Measurements from ENCODE around the gene TMC5. TPM values are rescaled to one million over a fixed set of nuclear protein-coding genes. Genes with fewer than 3 reads are reported as not detected.

TMC5 gene
- total RNA-seq, 2 experiments from 2014 or later: 0.53 to 0.98 TPM

DNA sequence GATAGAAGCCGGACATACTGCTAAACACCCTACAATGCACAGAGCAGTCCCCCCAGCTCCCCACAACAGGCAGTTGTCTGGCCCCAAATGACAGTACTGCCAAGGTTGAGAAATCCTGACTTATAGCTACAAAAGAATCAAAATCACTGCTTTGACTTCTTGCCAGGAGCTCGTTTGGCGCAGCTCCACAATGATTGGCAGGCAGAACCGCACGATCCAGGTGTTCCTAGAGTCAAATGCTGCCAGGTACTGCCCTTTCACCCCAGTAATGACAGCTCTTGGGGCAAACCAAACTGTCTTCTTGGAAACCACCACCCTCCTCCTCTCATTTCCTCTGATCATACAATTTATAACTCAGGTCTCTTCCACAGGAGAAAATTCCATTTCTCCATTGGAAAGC is 2.2 kb upstream of the TMC5 start:
- no peak overlapping the region for H3K27ac Mint-ChIP-seq
- no peaks in the 10 kb centered on the region for H3K9me3 Mint-ChIP-seq
- ChIA-PET POLR2A (interaction anchor here (0.7 kb wide), 1 partner anchor 10 kb away, joined by 3 read pairs; no protein-coding TSS in a partner anchor), CTCF (no interaction called here)
- no peak for DNase-seq
- H3K36me3 Mint-ChIP-seq (ENCODE audit: low read depth): no peaks in the 10 kb centered on the region
- no peak overlapping the region for H3K4me3 Mint-ChIP-seq
- peaks cover 8% of the 10 kb centered on the region for H3K27me3 Mint-ChIP-seq
- H3K4me1 Mint-ChIP-seq: peaks cover 5% of the 10 kb centered on the region

- Mint-ChIP-seq H3K9me3 (peaks cover 3% of the 10 kb centered on the region), H3K27me3 (peaks cover 7% of the 10 kb centered on the region), H3K36me3 (ENCODE audit: low read depth) (no peaks in the 10 kb centered on the region), H3K4me1 (peaks cover 4% of the 10 kb centered on the region), H3K4me3 (no peak overlapping the region), H3K27ac (no peak overlapping the region)
- DNase-seq: no peak
- ChIA-PET POLR2A (no interaction called here), CTCF (no interaction called here)
Observed at GRCh38 chr16:19415918-19416317, 1.8 kb upstream of the TMC5 start.

GRCh38 chr16:19418200-19418599 is 517 bp downstream of the TMC5 start:
- Mint-ChIP-seq H3K27ac (no peak overlapping the region), H3K4me3 (no peak overlapping the region), H3K4me1 (no peaks in the 10 kb centered on the region), H3K36me3 (ENCODE audit: low read depth) (no peaks in the 10 kb centered on the region), H3K9me3 (peaks cover 3% of the 10 kb centered on the region), H3K27me3 (no peaks in the 10 kb centered on the region)
- ChIA-PET POLR2A (no interaction called here), CTCF (no interaction called here)
- DNase-seq: no peak

GRCh38 chr16:19419698-19420075 is 2.0 kb downstream of the TMC5 start:
- H3K4me1 Mint-ChIP-seq: no peaks in the 10 kb centered on the region
- DNase-seq: no peak
- ChIA-PET POLR2A (no interaction called here), CTCF (no interaction called here)
- no peak overlapping the region for H3K27ac Mint-ChIP-seq
- no peaks in the 10 kb centered on the region for H3K27me3 Mint-ChIP-seq
- H3K9me3 Mint-ChIP-seq: peaks cover 3% of the 10 kb centered on the region
- H3K36me3 Mint-ChIP-seq (ENCODE audit: low read depth): no peaks in the 10 kb centered on the region
- no peak overlapping the region for H3K4me3 Mint-ChIP-seq

DNA sequence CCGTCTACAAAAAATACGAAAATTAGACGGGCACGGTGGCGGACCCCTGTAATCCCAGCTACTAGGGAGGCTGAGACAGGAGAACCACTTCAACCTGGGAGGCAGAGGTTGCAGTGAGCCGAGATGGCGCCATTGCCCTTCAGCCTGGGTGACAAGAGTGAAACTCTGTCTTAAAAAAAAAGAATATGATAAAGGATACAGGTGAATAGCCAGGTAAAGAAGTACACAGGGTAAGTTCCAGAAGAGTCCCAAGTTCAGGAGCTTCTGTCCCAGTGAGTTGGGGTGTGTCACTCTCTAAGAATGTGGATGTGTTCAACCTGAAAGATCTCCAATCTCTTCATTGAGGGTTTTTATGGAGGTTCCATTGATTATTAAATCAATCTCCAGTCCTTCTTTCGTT is 6.8 kb downstream of the TMC5 start:
- DNase-seq: no peak
- CTCF ChIA-PET: no interaction called here
- peaks cover 3% of the 10 kb centered on the region for H3K9me3 Mint-ChIP-seq
- no peak overlapping the region for H3K4me3 Mint-ChIP-seq
- H3K27me3 Mint-ChIP-seq: peaks cover 2% of the 10 kb centered on the region
- H3K27ac Mint-ChIP-seq: no peak overlapping the region
- POLR2A ChIA-PET: no interaction called here
- no peaks in the 10 kb centered on the region for H3K4me1 Mint-ChIP-seq
- H3K36me3 Mint-ChIP-seq (ENCODE audit: low read depth): no peaks in the 10 kb centered on the region

DNA sequence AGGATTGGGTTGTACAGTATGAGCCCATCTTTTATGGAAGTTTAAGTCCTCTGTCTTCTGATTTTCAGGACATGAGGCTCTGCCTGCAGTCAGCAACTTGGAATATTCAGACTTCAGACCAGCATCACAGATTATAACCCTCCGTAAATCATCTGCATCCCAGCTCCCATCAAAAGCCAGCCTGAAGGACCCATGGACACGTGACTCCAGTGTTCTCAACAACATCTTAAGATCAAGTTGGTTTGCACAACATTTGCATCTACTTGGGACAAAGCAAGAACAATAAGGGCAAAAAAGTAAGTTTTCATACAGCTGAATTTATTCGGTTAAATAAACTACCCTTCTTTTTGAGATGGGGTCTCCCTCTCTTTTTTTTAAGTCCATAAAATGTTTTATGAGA is 12.7 kb downstream of the TMC5 start:
- H3K27ac Mint-ChIP-seq: no peak overlapping the region
- no peak for DNase-seq
- H3K27me3 Mint-ChIP-seq: peaks cover 2% of the 10 kb centered on the region
- no peaks in the 10 kb centered on the region for H3K9me3 Mint-ChIP-seq
- peaks cover 7% of the 10 kb centered on the region for H3K4me1 Mint-ChIP-seq
- CTCF ChIA-PET: no interaction called here
- no peak overlapping the region for H3K4me3 Mint-ChIP-seq
- no peaks in the 10 kb centered on the region for H3K36me3 Mint-ChIP-seq (ENCODE audit: low read depth)
- POLR2A ChIA-PET: no interaction called here

DNA sequence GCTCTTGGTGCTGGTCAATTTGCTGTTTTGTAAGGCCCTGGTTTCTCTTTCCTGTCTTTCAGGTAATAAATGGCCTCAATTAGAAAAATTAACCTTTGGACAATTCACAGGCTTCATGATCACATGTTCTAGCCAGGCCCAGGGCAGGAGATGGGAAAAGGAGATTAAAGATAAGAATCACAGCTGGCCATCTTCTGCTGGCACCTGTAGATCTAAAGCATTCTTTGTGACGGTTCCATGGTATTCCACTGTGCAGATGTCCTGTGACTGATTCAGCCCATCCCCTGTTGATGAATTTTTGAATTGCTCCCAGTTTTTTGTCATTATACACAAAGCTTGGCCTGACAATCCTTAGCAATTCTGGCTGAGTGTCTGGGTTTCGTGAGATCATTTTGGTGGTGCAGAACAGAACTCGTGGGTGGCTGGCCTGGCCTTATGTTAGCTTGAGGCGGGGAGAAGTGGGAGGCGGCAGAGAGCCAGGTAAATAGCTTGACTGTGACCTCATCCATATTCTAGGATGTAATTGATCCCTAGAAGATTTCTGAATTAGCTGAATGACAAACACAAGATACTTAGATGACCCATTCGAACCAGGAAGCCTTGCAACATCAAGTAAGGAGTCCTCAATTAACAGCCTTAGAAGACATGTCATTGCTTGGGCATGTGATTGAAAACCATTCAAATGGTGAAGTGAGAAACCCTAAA is 14.1 kb downstream of the TMC5 start:
- ChIA-PET CTCF (no interaction called here), POLR2A (no interaction called here)
- Mint-ChIP-seq H3K27me3 (peaks cover 2% of the 10 kb centered on the region), H3K4me3 (no peak overlapping the region), H3K4me1 (peaks cover 7% of the 10 kb centered on the region), H3K36me3 (ENCODE audit: low read depth) (no peaks in the 10 kb centered on the region), H3K27ac (no peak overlapping the region), H3K9me3 (no peaks in the 10 kb centered on the region)
- no peak for DNase-seq

GRCh38 chr16:19432429-19432828 is 14.7 kb downstream of the TMC5 start:
- Mint-ChIP-seq H3K27ac (no peak overlapping the region), H3K4me1 (peaks cover 7% of the 10 kb centered on the region), H3K4me3 (no peak overlapping the region), H3K27me3 (peaks cover 2% of the 10 kb centered on the region), H3K36me3 (ENCODE audit: low read depth) (no peaks in the 10 kb centered on the region), H3K9me3 (no peaks in the 10 kb centered on the region)
- no peak for DNase-seq
- ChIA-PET POLR2A (no interaction called here), CTCF (no interaction called here)

DNA sequence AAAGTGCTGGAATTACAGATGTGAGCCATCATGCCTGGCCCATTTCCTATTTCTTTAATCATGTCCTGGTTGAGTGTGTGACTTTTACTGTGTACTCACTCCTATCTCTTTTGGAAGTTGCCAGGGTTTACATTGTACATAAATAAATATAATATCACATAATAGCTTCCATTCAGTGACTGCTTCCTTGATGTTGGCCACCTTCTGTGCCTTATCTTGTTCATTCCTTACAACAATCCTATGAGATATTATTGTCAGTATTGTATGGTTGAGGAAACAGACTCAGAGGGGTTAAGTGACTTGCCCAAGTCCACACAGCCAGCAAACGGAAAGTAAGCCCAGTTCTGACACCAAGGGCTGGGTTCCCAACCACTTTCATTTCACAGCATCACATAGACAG is 16.9 kb downstream of the TMC5 start:
- POLR2A ChIA-PET: no interaction called here
- H3K4me3 Mint-ChIP-seq: no peak overlapping the region
- H3K27ac Mint-ChIP-seq: no peak overlapping the region
- H3K4me1 Mint-ChIP-seq: peaks cover 7% of the 10 kb centered on the region
- H3K36me3 Mint-ChIP-seq (ENCODE audit: low read depth): no peaks in the 10 kb centered on the region
- H3K9me3 Mint-ChIP-seq: no peaks in the 10 kb centered on the region
- no peak for DNase-seq
- CTCF ChIA-PET: no interaction called here
- H3K27me3 Mint-ChIP-seq: no peaks in the 10 kb centered on the region

DNA sequence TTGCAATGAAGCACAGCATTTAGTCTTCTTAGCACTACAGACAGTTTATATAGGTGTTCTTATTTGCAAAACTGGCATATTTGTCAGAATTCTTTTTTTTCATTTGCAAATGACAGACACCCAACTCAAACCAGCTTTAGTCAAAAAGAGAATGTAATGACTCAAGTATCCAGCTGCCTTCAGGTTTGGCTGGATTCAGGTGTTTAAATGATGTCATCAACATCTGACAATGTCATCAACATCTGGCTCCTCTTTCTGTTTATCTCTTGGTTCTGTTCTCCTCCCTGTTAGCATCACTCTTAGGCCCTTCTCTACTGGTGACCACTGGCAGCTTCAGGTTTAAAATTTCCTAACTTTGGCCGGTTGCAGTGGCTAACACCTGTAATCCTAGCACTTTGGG is 18.9 kb downstream of the TMC5 start:
- POLR2A ChIA-PET: no interaction called here
- DNase-seq: no peak
- H3K27me3 Mint-ChIP-seq: no peaks in the 10 kb centered on the region
- H3K4me3 Mint-ChIP-seq: no peak overlapping the region
- no peak overlapping the region for H3K27ac Mint-ChIP-seq
- CTCF ChIA-PET: interaction anchor here (0.6 kb wide), 1 partner anchor 36 kb away, joined by 4 read pairs; no protein-coding TSS in a partner anchor
- peaks cover 7% of the 10 kb centered on the region for H3K4me1 Mint-ChIP-seq
- H3K36me3 Mint-ChIP-seq (ENCODE audit: low read depth): no peaks in the 10 kb centered on the region
- no peaks in the 10 kb centered on the region for H3K9me3 Mint-ChIP-seq

DNA sequence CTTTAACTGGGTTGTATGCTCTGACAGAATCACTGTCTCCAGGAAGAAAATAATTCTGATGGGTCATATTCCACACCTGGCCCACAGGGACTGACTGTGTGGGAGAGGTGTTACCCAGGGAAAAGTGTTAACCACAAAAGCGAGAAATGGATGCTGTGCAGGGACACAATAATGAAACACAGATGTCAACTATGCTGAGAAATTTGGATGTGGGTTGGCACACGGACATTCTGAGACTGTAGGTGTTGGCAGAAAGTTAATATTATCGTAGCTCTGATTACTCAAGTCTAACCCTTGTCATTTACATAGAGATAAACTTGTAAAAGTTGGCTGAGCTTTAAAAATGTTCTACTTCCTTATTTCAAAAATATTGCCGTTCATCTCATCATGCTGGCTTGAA is 19.6 kb downstream of the TMC5 start:
- H3K9me3 Mint-ChIP-seq: no peaks in the 10 kb centered on the region
- ChIA-PET POLR2A (no interaction called here), CTCF (no interaction called here)
- DNase-seq: no peak
- H3K4me1 Mint-ChIP-seq: peaks cover 5% of the 10 kb centered on the region
- H3K4me3 Mint-ChIP-seq: no peak overlapping the region
- no peak overlapping the region for H3K27ac Mint-ChIP-seq
- H3K27me3 Mint-ChIP-seq: no peaks in the 10 kb centered on the region
- H3K36me3 Mint-ChIP-seq (ENCODE audit: low read depth): no peaks in the 10 kb centered on the region

GRCh38 chr16:19438739-19439138 is 21.1 kb downstream of the TMC5 start:
- no peaks in the 10 kb centered on the region for H3K4me1 Mint-ChIP-seq
- no peak overlapping the region for H3K27ac Mint-ChIP-seq
- ChIA-PET POLR2A (no interaction called here), CTCF (no interaction called here)
- peaks cover 5% of the 10 kb centered on the region for H3K27me3 Mint-ChIP-seq
- no peak for DNase-seq
- H3K9me3 Mint-ChIP-seq: peaks cover 3% of the 10 kb centered on the region
- no peak overlapping the region for H3K4me3 Mint-ChIP-seq
- H3K36me3 Mint-ChIP-seq (ENCODE audit: low read depth): no peaks in the 10 kb centered on the region

GRCh38 chr16:19439483-19439882 is 21.8 kb downstream of the TMC5 start:
- Mint-ChIP-seq H3K4me3 (no peak overlapping the region), H3K27me3 (peaks cover 5% of the 10 kb centered on the region), H3K4me1 (no peaks in the 10 kb centered on the region), H3K36me3 (ENCODE audit: low read depth) (no peaks in the 10 kb centered on the region), H3K9me3 (peaks cover 3% of the 10 kb centered on the region), H3K27ac (no peak overlapping the region)
- ChIA-PET CTCF (no interaction called here), POLR2A (no interaction called here)
- no peak for DNase-seq

DNA sequence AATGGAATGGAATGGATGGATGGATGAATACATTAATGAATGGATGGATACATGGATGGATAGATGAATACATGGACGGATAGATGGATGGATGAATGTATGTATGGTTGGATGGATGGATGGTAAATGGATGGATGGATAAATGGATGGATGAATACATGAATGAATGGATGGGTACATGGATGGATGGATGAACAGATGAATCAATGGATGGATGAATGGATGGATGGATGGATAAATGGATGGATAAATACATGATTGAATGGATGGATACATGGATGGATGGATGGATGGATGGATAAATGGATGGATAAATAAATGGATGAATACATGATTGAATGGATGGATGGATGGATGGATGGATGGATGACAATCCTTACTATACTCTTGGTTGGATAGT is 26.0 kb downstream of the TMC5 start:
- no peak for DNase-seq
- no peak overlapping the region for H3K27ac Mint-ChIP-seq
- ChIA-PET CTCF (no interaction called here), POLR2A (no interaction called here)
- no peaks in the 10 kb centered on the region for H3K4me1 Mint-ChIP-seq
- peaks cover 3% of the 10 kb centered on the region for H3K9me3 Mint-ChIP-seq
- peaks cover 5% of the 10 kb centered on the region for H3K27me3 Mint-ChIP-seq
- H3K4me3 Mint-ChIP-seq: no peak overlapping the region
- H3K36me3 Mint-ChIP-seq (ENCODE audit: low read depth): no peaks in the 10 kb centered on the region

Data from activated CD4-positive, alpha-beta memory T cell treated with anti-CD3 and anti-CD28 coated beads, Interleukin-2, amount 10 ng/mL, durations not matched to agents 7 days and 5 days (primary cell).